Natural killer cell (primary cell): ENCODE measurements around the gene SLC25A13. TPM values are rescaled to one million over a fixed set of nuclear protein-coding genes. Genes with fewer than 3 reads are reported as not detected.

Experiments
- ATAC-seq, 3 donors: fragments of 150-1000 bp in 2 of 3; fragments of 200-7000 bp in 1 of 3; cut with Tn5 transposase; 1 replicate in 1 of 3; 2 replicates in 2 of 3; pipeline ENCODE4 v1.10.0; 2021; ENCODE audit warnings: mild to moderate bottlenecking in 2 of 3, moderate library complexity in 2 of 3
- DNase-seq, 2 donors: peaks; one replicate each; pipeline versions ENCODE4 v3.0.0 to v3.0.0-alpha.2; 2013 to 2021; ENCODE audit warnings: mixed read lengths in 1 of 2
- H3K27ac ChIP-seq: one replicate; pipeline ENCODE4 v1.5.1; 2013; ENCODE audit warnings: mild to moderate bottlenecking, low read length
- H3K27me3 ChIP-seq: one replicate; pipeline ENCODE4 v1.6.1; 2013; ENCODE audit warnings: low read length; ENCODE audit not compliant: control insufficient read depth, insufficient read depth
- H3K36me3 ChIP-seq: one replicate; pipeline ENCODE4 v1.6.1; 2013; ENCODE audit warnings: low read length; ENCODE audit not compliant: control insufficient read depth, insufficient read depth
- H3K4me1 ChIP-seq: one replicate; pipeline ENCODE4 v1.6.1; 2013; ENCODE audit warnings: low read length; ENCODE audit not compliant: control insufficient read depth, insufficient read depth
- H3K4me3 ChIP-seq: one replicate; pipeline ENCODE4 v1.5.1; 2013; ENCODE audit warnings: low read length
- H3K9me3 ChIP-seq: one replicate; pipeline ENCODE4 v1.6.1; 2013; ENCODE audit warnings: low read length; ENCODE audit not compliant: control insufficient read depth, insufficient read depth
- H3K27ac Mint-ChIP-seq, 2 donors: one replicate each; pipeline ENCODE4 v1.8.0; 2022; ENCODE audit warnings: mild to moderate bottlenecking in 2 of 2, mixed read lengths in 2 of 2, moderate library complexity in 1 of 2
- H3K27me3 Mint-ChIP-seq, 2 donors: one replicate each; pipeline ENCODE4 v1.8.0; 2022; ENCODE audit warnings: low read depth in 2 of 2, mixed read lengths in 2 of 2
- H3K36me3 Mint-ChIP-seq: one replicate; pipeline ENCODE4 v1.8.0; 2022; ENCODE audit warnings: mixed read lengths
- H3K4me1 Mint-ChIP-seq, 2 donors: one replicate each; pipeline ENCODE4 v1.8.0; 2022; ENCODE audit warnings: mixed read lengths in 2 of 2
- H3K4me3 Mint-ChIP-seq: one replicate; pipeline ENCODE4 v1.8.0; 2022; ENCODE audit warnings: mild to moderate bottlenecking, moderate library complexity, mixed read lengths
- H3K9me3 Mint-ChIP-seq, 2 donors: one replicate each; pipeline ENCODE4 v1.8.0; 2022; ENCODE audit warnings: mixed read lengths in 2 of 2
- CTCF ChIP-seq: fragments of 200-600 bp; IDR thresholded peaks from one replicate; pipeline ENCODE4 v1.8.0; 2022; ENCODE audit warnings: antibody characterized with exemption
- WGBS: methylation state at CpG from one replicate; pipeline ENCODE4 v1.1.7; 2013; ENCODE audit warnings: missing lambda C conversion rate; ENCODE audit not compliant: insufficient coverage; 5-methylcytosine and 5-hydroxymethylcytosine counted together
- intact Hi-C: fragments of 100-400 bp; cut with micrococcal nuclease; formaldehyde crosslinking; loops from one replicate; pipeline ENCODE4 v1.14.2; 2022
- total RNA-seq, 4 donors: library from RNA; stranded (reverse); fragments of 120-200 nt in 1 of 4; gene quantifications; one replicate each; pipeline versions ENCODE4 v1.2.3 to v1.2.4, GENCODE V29; 2013 to 2022

Gene SLC25A13
- total RNA-seq, 3 donors from 2014 or later (not counting 1 experiment from before 2014, with no cell fraction given): 16.9 to 20.8 (median 20.5) TPM

- Mint-ChIP-seq H3K9me3 (peaks cover 2 to 3% of the 10 kb centered on the region in 2 donors), H3K27ac (no peak overlapping the region), H3K4me1 (no peaks in the 10 kb centered on the region), H3K27me3 (peaks cover 0 to 14% of the 10 kb centered on the region in 2 donors), H3K4me3 (no peak overlapping the region), H3K36me3 (no peaks in the 10 kb centered on the region)
- DNase-seq (no peak), ATAC-seq (no peak)
- no peaks in the 10 kb centered on the region for H3K4me1 ChIP-seq
- H3K9me3 ChIP-seq: no peaks in the 10 kb centered on the region
- intact Hi-C loops: no loop called here
- TF ChIP-seq CTCF: no peak
- no peak overlapping the region for H3K27ac ChIP-seq
- no peak overlapping the region for H3K4me3 ChIP-seq
- no peaks in the 10 kb centered on the region for H3K27me3 ChIP-seq
- no peaks in the 10 kb centered on the region for H3K36me3 ChIP-seq
Measured at GRCh38 chr7:96104984-96105383, 216.9 kb downstream of the SLC25A13 start.

- Mint-ChIP-seq H3K27ac (no peak overlapping the region), H3K27me3 (peaks cover 0 to 4% of the 10 kb centered on the region in 2 donors), H3K4me1 (no peaks in the 10 kb centered on the region), H3K36me3 (no peaks in the 10 kb centered on the region), H3K4me3 (no peak overlapping the region), H3K9me3 (peaks cover 2 to 3% of the 10 kb centered on the region in 2 donors)
- Histone ChIP-seq H3K36me3 (no peaks in the 10 kb centered on the region), H3K27me3 (no peaks in the 10 kb centered on the region), H3K4me3 (no peak overlapping the region), H3K4me1 (no peaks in the 10 kb centered on the region), H3K9me3 (peaks cover 3% of the 10 kb centered on the region), H3K27ac (no peak overlapping the region)
- DNase-seq: no peak
- intact Hi-C loops: no loop called here
- ATAC-seq: no peak
- no peak for TF ChIP-seq CTCF
Measured at GRCh38 chr7:96102096-96102811, 219.6 kb downstream of the SLC25A13 start.

GRCh38 chr7:96100737-96101136, 221.2 kb downstream of the SLC25A13 start:
- H3K27ac ChIP-seq: no peak overlapping the region
- H3K27ac Mint-ChIP-seq: no peak overlapping the region
- H3K4me3 ChIP-seq: no peak overlapping the region
- H3K4me1 ChIP-seq: no peaks in the 10 kb centered on the region
- peaks cover 3% of the 10 kb centered on the region for H3K9me3 ChIP-seq
- H3K36me3 Mint-ChIP-seq: no peaks in the 10 kb centered on the region
- no peaks in the 10 kb centered on the region for H3K27me3 ChIP-seq
- no peaks in the 10 kb centered on the region for H3K36me3 ChIP-seq
- WGBS: 75% methylated on average over 1 of the region's 1 CpG
- H3K4me1 Mint-ChIP-seq: no peaks in the 10 kb centered on the region
- peaks cover 2 to 3% of the 10 kb centered on the region in 2 donors for H3K9me3 Mint-ChIP-seq
- TF ChIP-seq CTCF: no peak
- intact Hi-C loops: no loop called here
- no peak overlapping the region for H3K4me3 Mint-ChIP-seq
- H3K27me3 Mint-ChIP-seq: peaks cover 0 to 12% of the 10 kb centered on the region in 2 donors
- ATAC-seq (no peak), DNase-seq (no peak)

- H3K27ac ChIP-seq: no peak overlapping the region
- TF ChIP-seq CTCF: no peak
- H3K4me3 Mint-ChIP-seq: no peak overlapping the region
- H3K4me1 ChIP-seq: no peaks in the 10 kb centered on the region
- DNase-seq (no peak), ATAC-seq (no peak)
- no peaks in the 10 kb centered on the region for H3K27me3 ChIP-seq
- H3K4me3 ChIP-seq: no peak overlapping the region
- intact Hi-C loops: no loop called here
- WGBS: 78% methylated on average over 2 of the region's 2 CpGs
- peaks cover 2 to 3% of the 10 kb centered on the region in 2 donors for H3K9me3 Mint-ChIP-seq
- H3K27ac Mint-ChIP-seq: no peak overlapping the region
- H3K9me3 ChIP-seq: peaks cover 3% of the 10 kb centered on the region
- no peaks in the 10 kb centered on the region for H3K4me1 Mint-ChIP-seq
- H3K36me3 ChIP-seq: no peaks in the 10 kb centered on the region
- H3K36me3 Mint-ChIP-seq: no peaks in the 10 kb centered on the region
- peaks cover 2 to 32% of the 10 kb centered on the region in 2 donors for H3K27me3 Mint-ChIP-seq
Measured at GRCh38 chr7:96097835-96098234, 224.1 kb downstream of the SLC25A13 start.
